OCI-LY1 (cell line): ENCODE data around the gene RBMS1.

Experiments used
- CTCF ChIP-seq: fragments of 200-600 bp; sonication (generic), shearing (Covaris generic); IDR thresholded peaks from 2 replicates; pipeline ENCODE4 v1.5.1; 2017; ENCODE audit warnings: mild to moderate bottlenecking, antibody characterized with exemption, low read length, moderate library complexity, mixed read lengths
- EZH2 ChIP-seq: fragments of 200-600 bp; sonication (generic), shearing (Covaris generic); IDR thresholded peaks from 2 replicates; pipeline ENCODE4 v1.8.0; 2017; ENCODE audit warnings: borderline replicate concordance, mixed run types, mild to moderate bottlenecking, antibody characterized with exemption, low read length, moderate library complexity, mixed read lengths

- TF ChIP-seq CTCF (peak; percentile 58), EZH2 (no peak)
Measured at GRCh38 chr2:160269803-160270570, 223.6 kb downstream of the RBMS1 start.
